ENCODE measurements around the gene SLC5A11.
A peak's percentile ranks its signal among the peaks of the same experiment; 100 is the strongest.

Gene SLC5A11

GRCh38 chr16:24815021-24815420, 30.7 kb upstream of the SLC5A11 start:
- peak; percentile 50 for TF ChIP-seq NFIC (IDR thresholded peaks at IDR 0.05)
- no peak for TF ChIP-seq TCF12 (IDR thresholded peaks at IDR 0.05; ENCODE audit: low read depth)
- no peak for TF ChIP-seq MAX (IDR thresholded peaks at IDR 0.05)

- no peak for TF ChIP-seq FOXM1 (IDR thresholded peaks at IDR 0.05; ENCODE audit: borderline replicate concordance, low read depth)
- TF ChIP-seq NFIC (IDR thresholded peaks at IDR 0.05): no peak
- TF ChIP-seq CEBPB (IDR thresholded peaks at IDR 0.05): no peak
- TF ChIP-seq TEAD4 (IDR thresholded peaks at IDR 0.05): no peak
- TF ChIP-seq REST (IDR thresholded peaks at IDR 0.05; ENCODE audit: low read depth): no peak
- no peak for TF ChIP-seq ZBTB7A (IDR thresholded peaks at IDR 0.05; ENCODE audit: low read depth)
These were observed 29.1 kb upstream of the SLC5A11 start for GRCh38 chr16:24816688-24817087.

GRCh38 chr16:24819462-24820040, 26.2 kb upstream of the SLC5A11 start:
- TF ChIP-seq TEAD4 (IDR thresholded peaks at IDR 0.05) (no peak), REST (IDR thresholded peaks at IDR 0.05; ENCODE audit: low read depth) (peak; percentile 54; the same call in 1 of the 2 replicates)

GRCh38 chr16:24820522-24820921, 25.2 kb upstream of the SLC5A11 start:
- TF ChIP-seq FOXM1 (IDR thresholded peaks at IDR 0.05; ENCODE audit: borderline replicate concordance, low read depth): no peak
- no peak for TF ChIP-seq RAD21 (IDR thresholded peaks at IDR 0.05; ENCODE audit: low read depth)

- no peak for TF ChIP-seq TCF12 (IDR thresholded peaks at IDR 0.05; ENCODE audit: low read depth)
- TF ChIP-seq MAX (IDR thresholded peaks at IDR 0.05): no peak
- TF ChIP-seq EGR1 (IDR thresholded peaks at IDR 0.05): no peak
- no peak for TF ChIP-seq CEBPB (IDR thresholded peaks at IDR 0.05)
- TF ChIP-seq CREB1 (IDR thresholded peaks at IDR 0.05; ENCODE audit: low read depth): no peak
- no peak for TF ChIP-seq USF1 (IDR thresholded peaks at IDR 0.05)
- no peak for TF ChIP-seq REST (IDR thresholded peaks at IDR 0.05; ENCODE audit: low read depth)
- no peak for TF ChIP-seq NFIC (IDR thresholded peaks at IDR 0.05)
- TF ChIP-seq YY1 (IDR thresholded peaks at IDR 0.05; ENCODE audit: low read depth): no peak
- TF ChIP-seq EP300 (IDR thresholded peaks at IDR 0.05; ENCODE audit: borderline replicate concordance): no peak
- no peak for TF ChIP-seq ZBTB7A (IDR thresholded peaks at IDR 0.05; ENCODE audit: low read depth)
- TF ChIP-seq RAD21 (IDR thresholded peaks at IDR 0.05; ENCODE audit: low read depth): no peak
- TF ChIP-seq TEAD4 (IDR thresholded peaks at IDR 0.05): no peak
- no peak for TF ChIP-seq TAF1 (IDR thresholded peaks at IDR 0.05; ENCODE audit: low read depth)
- TF ChIP-seq FOXM1 (IDR thresholded peaks at IDR 0.05; ENCODE audit: borderline replicate concordance, low read depth): no peak
These were observed 24.6 kb upstream of the SLC5A11 start for GRCh38 chr16:24821129-24821528.

- TF ChIP-seq TAF1 (IDR thresholded peaks at IDR 0.05; ENCODE audit: low read depth) (no peak), TEAD4 (IDR thresholded peaks at IDR 0.05) (no peak), YY1 (IDR thresholded peaks at IDR 0.05; ENCODE audit: low read depth) (no peak), TCF12 (IDR thresholded peaks at IDR 0.05; ENCODE audit: low read depth) (no peak), RAD21 (IDR thresholded peaks at IDR 0.05; ENCODE audit: low read depth) (no peak), CREB1 (IDR thresholded peaks at IDR 0.05; ENCODE audit: low read depth) (no peak), ZBTB7A (IDR thresholded peaks at IDR 0.05; ENCODE audit: low read depth) (no peak), EGR1 (IDR thresholded peaks at IDR 0.05) (no peak), EP300 (IDR thresholded peaks at IDR 0.05; ENCODE audit: borderline replicate concordance) (no peak), MAX (IDR thresholded peaks at IDR 0.05) (no peak), REST (IDR thresholded peaks at IDR 0.05; ENCODE audit: low read depth) (no peak), USF1 (IDR thresholded peaks at IDR 0.05) (no peak), CEBPB (IDR thresholded peaks at IDR 0.05) (no peak), NFIC (IDR thresholded peaks at IDR 0.05) (no peak), FOXM1 (IDR thresholded peaks at IDR 0.05; ENCODE audit: borderline replicate concordance, low read depth) (no peak)
These were observed 23.2 kb upstream of the SLC5A11 start for GRCh38 chr16:24822542-24822941.

Data from Ishikawa (cell line).